T-helper 2 cell (primary cell): ENCODE measurements around the gene NEURL1B.

Experiments
- DNase-seq, 5 experiments: peaks; one replicate each; pipeline versions ENCODE4 v3.0.0 to v3.0.0-alpha.2; 2012 to 2022

NEURL1B gene

GRCh38 chr5:172716796-172717313, 75.8 kb downstream of the NEURL1B start:
- DNase-seq, result peak; percentile 63 to 75 (median 66)

DNA sequence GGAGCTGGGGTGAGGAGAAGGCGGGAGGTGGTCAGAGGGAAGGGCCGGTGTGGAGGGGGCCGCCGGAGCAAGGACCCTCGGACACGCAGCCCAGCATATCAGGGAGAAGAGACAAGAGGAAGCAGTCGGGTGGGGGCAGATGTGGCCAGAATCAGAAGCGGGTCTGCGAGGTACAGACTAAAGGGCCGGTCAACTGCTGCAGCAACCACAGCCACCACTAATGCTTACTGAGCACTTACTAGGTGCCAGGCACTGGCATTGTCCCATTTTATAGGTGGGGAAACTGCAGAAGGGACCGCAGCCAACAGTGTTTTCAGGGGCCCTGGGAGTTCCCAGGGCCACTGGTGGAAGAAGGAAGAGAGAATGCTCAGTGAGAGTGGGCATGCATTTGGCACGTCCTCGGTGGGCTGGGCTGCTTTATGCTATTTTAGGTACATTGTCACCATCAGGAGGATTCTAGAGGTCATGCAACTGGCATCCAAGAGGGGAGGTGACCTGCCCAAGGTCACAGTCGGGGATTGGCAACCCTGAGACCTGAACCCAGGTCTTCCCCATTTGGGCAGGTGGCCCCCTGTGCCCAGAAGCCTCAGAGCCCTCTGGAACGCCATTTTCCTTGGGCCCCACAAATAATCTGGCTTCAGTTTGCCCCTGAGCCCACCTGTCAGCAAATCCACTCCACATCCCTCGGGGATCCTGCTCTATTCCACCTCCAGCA, 76.6 kb downstream of the NEURL1B start:
- DNase-seq, result no peak

DNA sequence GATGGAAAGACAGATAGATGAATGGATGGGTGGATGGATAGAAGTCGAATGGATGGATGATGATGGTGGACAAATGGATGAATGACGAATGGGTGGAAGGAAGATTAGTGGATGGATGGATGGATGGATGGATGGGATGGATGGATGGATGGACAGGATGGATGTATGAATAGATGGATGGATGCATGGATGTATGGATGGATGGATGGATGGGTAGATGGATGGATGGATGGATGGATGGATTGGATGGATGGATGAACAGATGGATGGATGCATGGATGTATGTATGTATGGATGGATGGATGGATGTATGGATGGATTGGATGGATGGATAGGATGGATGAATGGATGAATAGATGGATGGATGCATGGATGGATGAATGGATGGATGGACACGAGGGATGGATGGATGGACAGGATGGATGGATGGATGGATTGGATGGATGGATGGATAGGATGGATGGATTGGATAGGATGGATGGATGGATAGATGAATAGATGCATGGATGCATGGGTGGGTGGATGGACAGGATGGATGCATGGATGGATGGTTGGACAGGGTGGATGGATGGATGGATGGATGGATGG, 77.6 kb downstream of the NEURL1B start:
- no peak for DNase-seq

DNA sequence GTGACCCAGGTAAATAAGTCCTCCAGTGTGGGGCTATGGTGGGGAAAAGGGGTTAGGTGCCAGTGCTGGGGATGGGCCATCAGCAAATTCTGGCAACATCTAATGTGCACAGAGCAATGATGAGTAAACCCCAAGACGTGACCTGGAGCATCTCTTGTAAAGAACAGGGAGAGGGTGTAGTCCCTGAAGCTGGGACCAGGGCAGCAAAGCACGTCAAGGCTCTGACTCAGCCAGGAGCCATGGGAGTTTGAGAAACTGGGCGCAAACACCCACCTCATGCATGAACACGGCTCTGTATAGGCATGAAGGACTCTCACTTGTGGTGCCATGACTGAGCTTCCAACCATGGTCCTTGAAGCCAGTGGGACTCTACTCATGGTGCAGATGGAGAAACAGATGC, 78.1 kb downstream of the NEURL1B start:
- no peak for DNase-seq

- no peak for DNase-seq
Measured at GRCh38 chr5:172720655-172721054, 79.6 kb downstream of the NEURL1B start.

GRCh38 chr5:172721455-172722326, 80.6 kb downstream of the NEURL1B start:
- DNase-seq, result no peak

GRCh38 chr5:172722327-172722815, 81.3 kb downstream of the NEURL1B start:
- peak in 2 of 5 experiments; percentile 68 to 77 for DNase-seq

DNA sequence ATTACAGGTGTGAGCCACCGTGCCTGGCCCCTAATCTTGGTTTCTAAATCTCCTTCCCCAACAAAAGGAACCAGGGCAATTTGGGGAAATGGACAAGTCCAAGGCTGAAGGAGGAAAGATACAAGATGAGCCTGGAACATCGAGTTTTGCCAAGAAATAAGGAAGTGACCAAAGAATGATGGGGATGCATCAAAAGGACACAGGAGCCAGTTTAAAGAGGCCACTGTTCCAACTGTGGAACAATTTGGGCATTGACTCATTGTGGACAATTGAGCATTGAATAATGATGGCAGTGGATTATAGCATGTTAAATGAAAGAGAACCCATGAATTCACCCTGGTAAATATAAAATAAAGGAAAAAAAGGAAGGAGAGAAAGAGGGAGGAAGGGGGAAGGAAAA, 82.4 kb downstream of the NEURL1B start:
- no peak for DNase-seq

GRCh38 chr5:172724242-172725183, 83.5 kb downstream of the NEURL1B start:
- DNase-seq, result no peak

- no peak for DNase-seq
Measured at GRCh38 chr5:172725273-172725672, 84.2 kb downstream of the NEURL1B start.

DNA sequence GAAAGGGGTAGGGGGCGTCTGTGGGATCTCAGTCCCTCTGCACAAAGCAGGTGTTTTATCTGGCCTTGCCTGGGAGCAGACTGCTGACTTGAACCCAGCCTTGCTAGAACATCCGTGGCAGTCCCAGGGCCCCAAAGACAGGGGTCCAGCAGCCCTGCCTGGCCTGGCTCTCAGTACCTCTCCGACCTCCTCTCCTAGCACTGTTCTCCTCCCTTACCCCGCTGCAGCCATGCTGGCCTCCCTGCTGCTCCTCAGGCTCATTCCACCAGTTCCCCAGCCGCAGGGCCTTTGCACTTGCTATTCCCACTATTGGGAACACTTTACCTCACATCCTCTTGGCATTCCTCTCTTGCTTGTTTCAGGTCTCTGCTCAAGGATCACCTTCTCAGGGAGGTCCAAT, 84.7 kb downstream of the NEURL1B start:
- no peak for DNase-seq

- DNase-seq, result no peak
Measured at GRCh38 chr5:172726966-172727365, 85.9 kb downstream of the NEURL1B start.

- DNase-seq, result no peak
Measured at GRCh38 chr5:172727551-172727950, 86.5 kb downstream of the NEURL1B start.

GRCh38 chr5:172728481-172729241, 87.6 kb downstream of the NEURL1B start:
- DNase-seq, result no peak

DNA sequence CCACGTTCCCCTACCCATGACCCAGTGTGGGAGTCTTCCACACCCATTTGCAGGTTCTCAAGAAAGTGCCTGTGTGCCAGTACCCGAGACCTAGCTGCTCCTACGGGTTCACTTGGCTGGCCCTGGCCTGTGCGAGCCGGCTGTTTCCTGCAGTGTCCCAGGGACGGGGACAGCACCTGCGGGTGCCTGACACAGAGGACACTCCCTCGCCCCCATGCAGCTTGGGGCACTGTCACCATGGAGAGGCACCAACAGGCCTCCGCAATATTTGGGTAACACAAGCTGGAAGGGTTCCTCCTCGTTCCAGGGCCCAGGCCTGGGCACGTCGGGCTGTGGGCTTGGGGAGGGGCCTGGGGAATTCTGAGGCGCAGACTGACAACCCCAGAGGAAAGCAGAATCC, 88.5 kb downstream of the NEURL1B start:
- no peak for DNase-seq

GRCh38 chr5:172730222-172730621, 89.2 kb downstream of the NEURL1B start:
- DNase-seq, result no peak

DNA sequence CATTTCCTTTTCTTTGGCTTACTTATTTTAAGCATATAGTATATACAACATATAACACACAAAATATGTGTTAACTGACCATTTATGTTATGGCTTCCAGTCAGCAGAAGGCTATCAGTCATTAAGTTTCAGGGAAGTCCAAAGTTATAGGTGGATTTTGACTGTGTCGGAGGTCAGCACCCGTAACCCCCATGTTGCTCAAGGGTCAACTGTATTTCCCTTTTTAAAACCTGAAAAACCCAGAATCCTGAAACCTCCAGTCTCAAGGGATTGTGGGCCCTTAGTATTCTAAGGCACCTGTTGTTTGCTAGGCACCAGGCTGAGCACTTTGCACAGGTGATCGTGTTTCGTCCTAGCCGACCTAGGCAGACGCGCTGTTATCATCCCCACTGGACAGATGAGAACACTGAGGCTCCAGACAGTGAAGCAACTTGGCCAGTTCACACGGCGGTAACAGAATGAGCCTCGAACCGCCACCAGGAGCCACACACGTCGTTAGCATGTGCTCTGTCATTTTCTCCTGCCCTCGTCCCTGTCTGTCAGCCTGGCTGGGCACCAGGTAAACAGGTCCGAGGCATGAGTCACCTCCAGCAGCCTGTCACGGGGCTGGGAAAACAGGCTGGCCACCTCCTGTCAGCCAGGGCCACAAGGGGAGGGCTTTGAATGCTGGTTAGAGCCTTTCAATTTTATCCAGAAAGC, 90.1 kb downstream of the NEURL1B start:
- no peak for DNase-seq

DNA sequence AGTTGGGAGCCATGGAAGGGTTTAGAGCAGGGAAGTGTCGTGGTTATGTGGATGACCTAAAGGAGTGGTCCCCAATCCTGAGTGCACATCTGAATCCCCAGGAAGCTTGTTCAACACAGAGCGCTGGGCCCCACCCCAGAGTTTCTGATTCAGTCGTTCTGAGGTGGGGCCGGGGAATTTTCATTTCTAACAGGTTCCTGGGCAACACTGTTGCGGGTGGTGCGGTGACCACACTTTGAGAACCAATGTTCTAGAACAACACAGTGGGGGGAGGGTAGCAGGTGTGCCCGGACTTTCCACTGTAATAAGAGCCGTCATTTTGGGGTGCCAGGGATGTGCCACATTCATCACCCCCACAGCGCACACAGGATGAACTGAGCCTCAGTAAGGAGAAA, 90.6 kb downstream of the NEURL1B start:
- no peak for DNase-seq

DNA sequence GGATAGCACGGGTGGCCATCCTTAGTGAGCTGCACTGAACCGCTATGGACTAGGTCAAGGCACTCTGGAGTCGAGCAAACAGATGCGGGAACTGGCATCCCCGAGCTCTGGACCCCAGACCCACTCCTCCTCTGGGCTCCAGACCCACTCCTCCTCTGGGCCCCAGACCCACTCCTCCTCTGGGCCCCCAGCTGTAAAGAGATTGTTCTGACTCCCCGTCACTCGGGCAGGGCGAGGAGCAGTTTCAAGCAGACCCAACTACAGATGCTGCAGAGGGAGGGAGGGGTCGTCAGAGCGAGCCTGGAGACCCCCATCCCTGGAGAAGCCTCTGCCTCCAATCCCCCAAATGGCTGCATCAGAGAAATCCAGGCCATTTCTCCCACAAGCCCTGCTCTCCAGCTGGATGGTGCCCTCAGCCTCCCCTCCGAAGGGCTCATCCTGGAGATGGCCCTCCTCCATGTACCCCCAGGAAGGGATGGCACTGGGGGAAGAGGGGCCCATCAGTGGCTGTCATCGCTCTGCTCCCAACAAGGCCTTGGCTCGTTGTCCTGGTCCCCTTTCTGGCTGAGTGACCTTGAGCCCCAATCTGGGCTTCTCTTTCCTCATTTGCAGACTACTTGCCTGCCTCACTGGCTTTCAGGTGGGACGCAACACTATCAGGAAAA, 91.3 kb downstream of the NEURL1B start:
- DNase-seq, result no peak
